Germinal center (tissue), 1 donor: ENCODE measurements around the gene RAB38.

Source experiments
- DNase-seq: peaks from one replicate; pipeline ENCODE4 v3.0.0; 2012; ENCODE audit warnings: mixed read lengths, low spot score

Gene RAB38

GRCh38 chr11:88169881-88170280 is 5.4 kb downstream of the RAB38 start:
- DNase-seq = no peak

GRCh38 chr11:88169471-88169870 is 5.8 kb downstream of the RAB38 start:
- no peak for DNase-seq

GRCh38 chr11:88167853-88168252 is 7.4 kb downstream of the RAB38 start:
- no peak for DNase-seq

GRCh38 chr11:88164806-88165585 is 10.2 kb downstream of the RAB38 start:
- no peak for DNase-seq

GRCh38 chr11:88164320-88164719 is 10.9 kb downstream of the RAB38 start:
- no peak for DNase-seq

GRCh38 chr11:88158081-88158480 is 17.2 kb downstream of the RAB38 start:
- no peak for DNase-seq

- no peak for DNase-seq
Observed at GRCh38 chr11:88157370-88157769, 17.9 kb downstream of the RAB38 start.

- DNase-seq = no peak
Observed at GRCh38 chr11:88152381-88152780, 22.9 kb downstream of the RAB38 start.

GRCh38 chr11:88151709-88152265 is 23.5 kb downstream of the RAB38 start:
- DNase-seq = no peak

GRCh38 chr11:88146106-88146505 is 29.1 kb downstream of the RAB38 start:
- no peak for DNase-seq

- DNase-seq = no peak
Observed at GRCh38 chr11:88139865-88140264, 35.4 kb downstream of the RAB38 start.

GRCh38 chr11:88131764-88132470 is 43.3 kb downstream of the RAB38 start:
- no peak for DNase-seq

GRCh38 chr11:88122956-88123355 is 52.3 kb downstream of the RAB38 start:
- DNase-seq = no peak

GRCh38 chr11:88119561-88119960 is 55.7 kb downstream of the RAB38 start:
- DNase-seq = no peak

GRCh38 chr11:88117281-88117858 is 57.9 kb downstream of the RAB38 start:
- DNase-seq = no peak

GRCh38 chr11:88115828-88116755 is 59.2 kb downstream of the RAB38 start:
- no peak for DNase-seq

- no peak for DNase-seq
Observed at GRCh38 chr11:88114486-88115045, 60.7 kb downstream of the RAB38 start.

GRCh38 chr11:88106666-88107065 is 68.6 kb downstream of the RAB38 start:
- DNase-seq = no peak

- no peak for DNase-seq
Observed at GRCh38 chr11:88105951-88106350, 69.3 kb downstream of the RAB38 start.

- DNase-seq = no peak
Observed at GRCh38 chr11:88105526-88105925, 69.7 kb downstream of the RAB38 start.

GRCh38 chr11:88104408-88104807 is 70.8 kb downstream of the RAB38 start:
- no peak for DNase-seq
